ENCODE measurements around the gene VAT1L. TPM values are rescaled to one million over a fixed set of nuclear protein-coding genes. Genes with fewer than 3 reads are reported as not detected.

VAT1L gene
- total and polyA plus RNA-seq, 2 donors (not counting 1 experiment from before 2014, with no cell fraction given): not detected

DNA sequence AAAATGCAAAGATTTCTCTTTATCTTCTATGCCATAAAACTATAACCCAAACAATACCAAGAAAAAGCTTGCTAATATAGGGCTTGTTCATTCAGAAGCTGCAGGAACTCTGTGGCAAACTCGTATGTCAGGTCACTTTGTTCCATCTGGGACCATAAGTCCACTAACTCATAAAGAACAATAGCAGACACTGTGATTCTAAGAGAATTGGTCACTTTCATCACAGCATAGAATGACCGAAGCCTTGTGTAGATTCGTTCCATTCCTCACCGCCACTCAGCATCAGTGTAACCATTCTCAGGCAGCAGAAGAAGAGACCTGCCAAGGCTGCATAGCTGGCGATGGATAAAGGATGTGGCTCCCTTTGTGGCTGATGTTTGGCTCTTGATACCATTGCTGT lies 30.3 kb upstream of the VAT1L start:
- CTCF ChIA-PET: no interaction called here
- H4K20me1 ChIP-seq (ENCODE audit: control insufficient read depth, insufficient read depth, low read length, poor library complexity, severe bottlenecking): no peaks in the 10 kb centered on the region
- H3K27me3 ChIP-seq (replicated peaks in 1 of 4; ENCODE audit: control extremely low read depth in 1 of 4, control insufficient read depth in 3 of 4, insufficient read depth in 4 of 4, low read length in 3 of 4): peaks cover 0 to 2% (median 0%) of the 10 kb centered on the region in 4 experiments
- H2AFZ ChIP-seq (ENCODE audit: insufficient read depth, low read depth, low read length, poor library complexity, severe bottlenecking): no peak overlapping the region
- 89% methylated on average over 5 of the region's 5 CpGs for WGBS (ENCODE audit: insufficient coverage)
- no peaks in the 10 kb centered on the region for H3K4me1 ChIP-seq (ENCODE audit: control insufficient read depth in 2 of 2, insufficient read depth in 2 of 2, low read length in 2 of 2)
- Mint-ChIP-seq H3K4me1 (no peaks in the 10 kb centered on the region), H3K27me3 (peaks cover 13% of the 10 kb centered on the region), H3K4me3 (no peak overlapping the region), H3K27ac (no peak overlapping the region), H3K9me3 (ENCODE audit: insufficient read depth) (no peaks in the 10 kb centered on the region)
- TF ChIP-seq, protein P1, sequence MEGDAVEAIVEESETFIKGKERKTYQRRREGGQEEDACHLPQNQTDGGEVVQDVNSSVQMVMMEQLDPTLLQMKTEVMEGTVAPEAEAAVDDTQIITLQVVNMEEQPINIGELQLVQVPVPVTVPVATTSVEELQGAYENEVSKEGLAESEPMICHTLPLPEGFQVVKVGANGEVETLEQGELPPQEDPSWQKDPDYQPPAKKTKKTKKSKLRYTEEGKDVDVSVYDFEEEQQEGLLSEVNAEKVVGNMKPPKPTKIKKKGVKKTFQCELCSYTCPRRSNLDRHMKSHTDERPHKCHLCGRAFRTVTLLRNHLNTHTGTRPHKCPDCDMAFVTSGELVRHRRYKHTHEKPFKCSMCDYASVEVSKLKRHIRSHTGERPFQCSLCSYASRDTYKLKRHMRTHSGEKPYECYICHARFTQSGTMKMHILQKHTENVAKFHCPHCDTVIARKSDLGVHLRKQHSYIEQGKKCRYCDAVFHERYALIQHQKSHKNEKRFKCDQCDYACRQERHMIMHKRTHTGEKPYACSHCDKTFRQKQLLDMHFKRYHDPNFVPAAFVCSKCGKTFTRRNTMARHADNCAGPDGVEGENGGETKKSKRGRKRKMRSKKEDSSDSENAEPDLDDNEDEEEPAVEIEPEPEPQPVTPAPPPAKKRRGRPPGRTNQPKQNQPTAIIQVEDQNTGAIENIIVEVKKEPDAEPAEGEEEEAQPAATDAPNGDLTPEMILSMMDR (IDR thresholded peaks at IDR 0.05): no peak
- no peak for TF ChIP-seq EZH2 (IDR thresholded peaks at IDR 0.05; ENCODE audit: borderline replicate concordance, insufficient read depth, low read depth, low read length, poor library complexity, severe bottlenecking)
- intact Hi-C loops (cut with micrococcal nuclease): no loop called here
- ATAC-seq (ENCODE audit: low read depth) (no peak), DNase-seq (no peak)
- no peaks in the 10 kb centered on the region for H3K9me3 ChIP-seq (ENCODE audit: control extremely low read depth in 1 of 3, control insufficient read depth in 2 of 3, insufficient read depth in 1 of 3, low read length in 2 of 3)
- H3K4me2 ChIP-seq (replicated peaks; ENCODE audit: low read depth, low read length, poor library complexity, severe bottlenecking): no peak overlapping the region
- H3K27ac ChIP-seq (ENCODE audit: low read length in 2 of 2): no peak overlapping the region
- no peak overlapping the region for H3K9ac ChIP-seq (ENCODE audit: low read length)
- no peaks in the 10 kb centered on the region for H3K36me3 ChIP-seq (replicated peaks in 1 of 2; ENCODE audit: control extremely low read depth in 1 of 2, control insufficient read depth in 1 of 2, extremely low read depth in 1 of 2, insufficient read depth in 2 of 2, low read length in 1 of 2)
- POLR2A ChIA-PET: no interaction called here
- H3K4me3 ChIP-seq (ENCODE audit: control extremely low read depth in 1 of 5, extremely low read depth in 1 of 5, insufficient read depth in 1 of 5, low read depth in 2 of 5, low read length in 4 of 5): no peak overlapping the region
- no peaks in the 10 kb centered on the region for H3K79me2 ChIP-seq (ENCODE audit: control insufficient read depth, insufficient read depth, low read length)

DNA sequence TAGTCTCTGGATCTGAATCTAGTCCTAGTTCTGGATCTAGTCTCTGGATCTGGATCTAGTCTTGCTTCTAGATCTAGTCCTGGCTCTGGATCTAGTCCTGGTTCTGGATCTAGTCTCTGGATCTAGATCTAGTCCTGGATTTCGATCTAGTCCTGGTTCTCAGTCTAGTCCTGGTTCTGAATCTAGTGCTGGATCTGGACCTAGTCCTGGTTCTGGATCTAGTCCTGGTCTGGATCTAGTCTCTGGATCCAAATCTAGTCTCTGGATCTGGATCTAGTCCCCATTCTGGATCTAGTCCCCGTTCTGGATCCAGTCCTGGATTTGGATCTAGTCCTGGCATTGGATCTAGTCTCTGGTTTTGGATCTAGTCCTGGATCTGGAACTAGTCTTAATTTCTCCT lies 29.9 kb upstream of the VAT1L start:
- Histone ChIP-seq H3K4me1 (ENCODE audit: control insufficient read depth in 2 of 2, insufficient read depth in 2 of 2, low read length in 2 of 2) (no peaks in the 10 kb centered on the region), H3K27ac (ENCODE audit: low read length in 2 of 2) (no peak overlapping the region), H3K4me2 (replicated peaks; ENCODE audit: low read depth, low read length, poor library complexity, severe bottlenecking) (no peak overlapping the region), H3K9me3 (ENCODE audit: control extremely low read depth in 1 of 3, control insufficient read depth in 2 of 3, insufficient read depth in 1 of 3, low read length in 2 of 3) (no peaks in the 10 kb centered on the region), H2AFZ (ENCODE audit: insufficient read depth, low read depth, low read length, poor library complexity, severe bottlenecking) (no peak overlapping the region), H3K27me3 (replicated peaks in 1 of 4; ENCODE audit: control extremely low read depth in 1 of 4, control insufficient read depth in 3 of 4, insufficient read depth in 4 of 4, low read length in 3 of 4) (peaks cover 0 to 2% (median 0%) of the 10 kb centered on the region in 4 experiments), H3K4me3 (ENCODE audit: control extremely low read depth in 1 of 5, extremely low read depth in 1 of 5, insufficient read depth in 1 of 5, low read depth in 2 of 5, low read length in 4 of 5) (no peak overlapping the region), H4K20me1 (ENCODE audit: control insufficient read depth, insufficient read depth, low read length, poor library complexity, severe bottlenecking) (no peaks in the 10 kb centered on the region), H3K79me2 (ENCODE audit: control insufficient read depth, insufficient read depth, low read length) (no peaks in the 10 kb centered on the region), H3K9ac (ENCODE audit: low read length) (no peak overlapping the region), H3K36me3 (replicated peaks in 1 of 2; ENCODE audit: control extremely low read depth in 1 of 2, control insufficient read depth in 1 of 2, extremely low read depth in 1 of 2, insufficient read depth in 2 of 2, low read length in 1 of 2) (no peaks in the 10 kb centered on the region)
- Mint-ChIP-seq H3K9me3 (ENCODE audit: insufficient read depth) (no peaks in the 10 kb centered on the region), H3K27ac (no peak overlapping the region), H3K4me3 (no peak overlapping the region), H3K4me1 (no peaks in the 10 kb centered on the region), H3K27me3 (peaks cover 13% of the 10 kb centered on the region)
- intact Hi-C loops (cut with micrococcal nuclease): no loop called here
- TF ChIP-seq EZH2 (IDR thresholded peaks at IDR 0.05; ENCODE audit: borderline replicate concordance, insufficient read depth, low read depth, low read length, poor library complexity, severe bottlenecking): no peak
- TF ChIP-seq, protein P1 (IDR thresholded peaks at IDR 0.05): no peak
- no peak for DNase-seq
- WGBS (ENCODE audit: insufficient coverage): 69% methylated on average over 2 of the region's 2 CpGs
- POLR2A ChIA-PET: no interaction called here
- ATAC-seq (ENCODE audit: low read depth): no peak
- CTCF ChIA-PET: no interaction called here

All from B cell (primary cell).